Osteoblast (primary cell): ENCODE results near the gene SCN4A. TPM values are rescaled to one million over a fixed set of nuclear protein-coding genes. Genes with fewer than 3 reads are reported as not detected.

Experiments used
- DNase-seq: peaks from one replicate; pipeline ENCODE4 v3.0.0; 2011; ENCODE audit warnings: low spot score, mixed read lengths; ENCODE audit not compliant: insufficient read length; ENCODE audit errors: missing footprints
- H2AFZ ChIP-seq: 2 replicates; pipeline ENCODE4 v1.6.0; 2011; ENCODE audit warnings: mild to moderate bottlenecking, low read length
- H3K27ac ChIP-seq: 2 replicates; pipeline ENCODE4 v1.5.1; 2011; ENCODE audit warnings: mild to moderate bottlenecking, low read depth, low read length, moderate library complexity
- H3K27me3 ChIP-seq: 2 replicates; pipeline ENCODE4 v1.6.0; 2012; ENCODE audit warnings: mild to moderate bottlenecking, control low read depth, inconsistent platforms, low read length, moderate library complexity; ENCODE audit not compliant: insufficient read depth
- H3K36me3 ChIP-seq: 2 replicates; pipeline ENCODE4 v1.5.1; 2011; ENCODE audit warnings: mild to moderate bottlenecking, low read length, control low read depth, moderate library complexity; ENCODE audit not compliant: insufficient read depth
- H3K4me1 ChIP-seq: 2 replicates; pipeline ENCODE4 v1.5.1; 2011; ENCODE audit warnings: mild to moderate bottlenecking, low read length, control low read depth, moderate library complexity; ENCODE audit not compliant: insufficient read depth
- H3K4me2 ChIP-seq: 2 replicates; pipeline ENCODE4 v1.6.0; 2011; ENCODE audit warnings: mild to moderate bottlenecking, low read length; ENCODE audit not compliant: insufficient read depth
- H3K4me3 ChIP-seq: fragments of 200-600 bp; sonication (generic); 3 replicates; pipeline ENCODE4 v1.5.1; 2012; ENCODE audit warnings: mild to moderate bottlenecking, low read length, inconsistent platforms; ENCODE audit not compliant: insufficient read depth
- H3K79me2 ChIP-seq: 2 replicates; pipeline ENCODE4 v1.6.0; 2012; ENCODE audit warnings: mild to moderate bottlenecking, low read length, control low read depth, inconsistent platforms; ENCODE audit not compliant: insufficient read depth
- H3K9me3 ChIP-seq: 2 replicates; pipeline ENCODE4 v1.5.1; 2011; ENCODE audit warnings: low read depth, low read length, control low read depth
- H4K20me1 ChIP-seq: 2 replicates; pipeline ENCODE4 v1.6.0; 2012; ENCODE audit warnings: mild to moderate bottlenecking, low read length, control low read depth; ENCODE audit not compliant: insufficient read depth
- total RNA-seq: library from RNA; depleted of rRNA; stranded (reverse); fragments of >200 nt; gene quantifications from 2 replicates; pipeline ENCODE4 v1.2.3, GENCODE V29; 2012
- TF ChIP-seq, protein P1 (sequence below): IDR thresholded peaks from 2 replicates; pipeline ENCODE4 v1.5.1; 2011; ENCODE audit warnings: mild to moderate bottlenecking, low read depth, low read length, moderate library complexity; ENCODE audit errors: extremely low read depth

Gene SCN4A
- total RNA-seq, 1 donor: not detected

DNA sequence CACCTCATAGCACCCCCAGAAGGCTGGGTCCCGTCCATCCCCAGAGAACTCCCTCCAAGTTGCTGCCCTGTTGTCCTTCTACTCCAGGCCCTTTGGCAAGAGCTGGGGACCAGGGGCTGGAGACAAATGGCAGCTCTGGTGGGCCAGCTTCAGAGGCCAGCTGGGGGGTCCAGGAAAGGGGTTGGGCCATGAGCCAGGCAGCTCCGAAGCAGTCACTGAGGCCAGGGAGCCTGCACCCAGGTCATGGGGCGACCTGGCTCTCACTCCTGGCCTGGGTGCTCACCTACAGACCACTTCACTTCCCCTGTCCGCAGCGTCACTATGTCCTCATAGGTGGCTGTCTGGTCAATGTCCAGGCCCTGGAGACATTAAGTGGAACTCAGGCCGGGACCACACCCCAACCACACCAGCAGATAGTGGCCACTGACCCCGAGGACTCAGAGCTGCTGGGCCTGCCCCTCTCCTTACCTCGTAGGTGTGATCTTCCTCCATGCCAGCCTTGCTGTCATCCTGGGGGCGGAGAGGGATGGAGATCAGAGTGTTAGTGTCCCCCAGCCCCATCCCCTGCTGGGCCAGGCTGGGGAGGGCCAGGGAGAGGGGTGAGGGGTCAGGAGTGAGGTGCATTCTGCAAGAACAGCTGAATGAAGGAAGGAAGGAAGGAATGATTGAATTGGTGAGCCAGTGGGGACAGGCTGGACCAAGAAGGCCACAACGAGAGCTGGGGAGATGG is 43.6 kb downstream of the SCN4A start:
- H3K27ac ChIP-seq: no peak overlapping the region
- no peak overlapping the region for H3K4me2 ChIP-seq
- peaks cover 2% of the 10 kb centered on the region for H3K27me3 ChIP-seq
- no peaks in the 10 kb centered on the region for H3K9me3 ChIP-seq
- no peaks in the 10 kb centered on the region for H3K79me2 ChIP-seq
- H2AFZ ChIP-seq: no peak overlapping the region
- no peak for DNase-seq
- TF ChIP-seq, protein P1, sequence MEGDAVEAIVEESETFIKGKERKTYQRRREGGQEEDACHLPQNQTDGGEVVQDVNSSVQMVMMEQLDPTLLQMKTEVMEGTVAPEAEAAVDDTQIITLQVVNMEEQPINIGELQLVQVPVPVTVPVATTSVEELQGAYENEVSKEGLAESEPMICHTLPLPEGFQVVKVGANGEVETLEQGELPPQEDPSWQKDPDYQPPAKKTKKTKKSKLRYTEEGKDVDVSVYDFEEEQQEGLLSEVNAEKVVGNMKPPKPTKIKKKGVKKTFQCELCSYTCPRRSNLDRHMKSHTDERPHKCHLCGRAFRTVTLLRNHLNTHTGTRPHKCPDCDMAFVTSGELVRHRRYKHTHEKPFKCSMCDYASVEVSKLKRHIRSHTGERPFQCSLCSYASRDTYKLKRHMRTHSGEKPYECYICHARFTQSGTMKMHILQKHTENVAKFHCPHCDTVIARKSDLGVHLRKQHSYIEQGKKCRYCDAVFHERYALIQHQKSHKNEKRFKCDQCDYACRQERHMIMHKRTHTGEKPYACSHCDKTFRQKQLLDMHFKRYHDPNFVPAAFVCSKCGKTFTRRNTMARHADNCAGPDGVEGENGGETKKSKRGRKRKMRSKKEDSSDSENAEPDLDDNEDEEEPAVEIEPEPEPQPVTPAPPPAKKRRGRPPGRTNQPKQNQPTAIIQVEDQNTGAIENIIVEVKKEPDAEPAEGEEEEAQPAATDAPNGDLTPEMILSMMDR: no peak
- H3K36me3 ChIP-seq: no peaks in the 10 kb centered on the region
- no peaks in the 10 kb centered on the region for H3K4me1 ChIP-seq
- H3K4me3 ChIP-seq: no peak overlapping the region
- H4K20me1 ChIP-seq: no peaks in the 10 kb centered on the region

DNA sequence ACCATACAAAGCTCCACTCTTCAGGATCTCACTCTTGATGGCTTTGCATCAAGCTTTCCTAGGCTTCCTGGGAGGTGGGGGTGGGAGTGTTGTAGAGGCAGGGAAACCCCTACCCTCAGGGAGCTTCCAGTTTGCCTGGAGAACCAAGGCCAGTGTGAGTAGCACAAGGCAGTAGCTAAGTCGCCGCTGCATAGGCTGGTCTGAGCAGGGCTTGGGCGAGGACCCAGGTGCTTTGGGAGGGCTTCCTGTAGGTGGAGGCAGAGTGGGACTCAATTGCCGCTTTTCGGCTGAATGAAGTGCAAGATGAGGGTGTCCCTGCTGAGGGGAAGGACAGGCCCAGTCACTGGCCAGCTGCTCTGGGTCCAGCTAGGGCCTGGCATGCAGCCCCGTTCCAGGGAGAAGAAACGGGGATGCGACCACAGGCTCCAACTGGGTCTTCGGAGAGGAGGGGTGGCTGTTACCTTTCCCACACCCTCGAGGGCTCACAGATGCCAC is 44.5 kb downstream of the SCN4A start:
- H3K9me3 ChIP-seq: no peaks in the 10 kb centered on the region
- H3K36me3 ChIP-seq: no peaks in the 10 kb centered on the region
- H4K20me1 ChIP-seq: no peaks in the 10 kb centered on the region
- H3K27me3 ChIP-seq: no peaks in the 10 kb centered on the region
- H3K4me1 ChIP-seq: no peaks in the 10 kb centered on the region
- H2AFZ ChIP-seq: no peak overlapping the region
- no peaks in the 10 kb centered on the region for H3K79me2 ChIP-seq
- H3K27ac ChIP-seq: no peak overlapping the region
- no peak overlapping the region for H3K4me2 ChIP-seq
- H3K4me3 ChIP-seq: no peak overlapping the region
- no peak for DNase-seq
- TF ChIP-seq, protein P1: no peak

DNA sequence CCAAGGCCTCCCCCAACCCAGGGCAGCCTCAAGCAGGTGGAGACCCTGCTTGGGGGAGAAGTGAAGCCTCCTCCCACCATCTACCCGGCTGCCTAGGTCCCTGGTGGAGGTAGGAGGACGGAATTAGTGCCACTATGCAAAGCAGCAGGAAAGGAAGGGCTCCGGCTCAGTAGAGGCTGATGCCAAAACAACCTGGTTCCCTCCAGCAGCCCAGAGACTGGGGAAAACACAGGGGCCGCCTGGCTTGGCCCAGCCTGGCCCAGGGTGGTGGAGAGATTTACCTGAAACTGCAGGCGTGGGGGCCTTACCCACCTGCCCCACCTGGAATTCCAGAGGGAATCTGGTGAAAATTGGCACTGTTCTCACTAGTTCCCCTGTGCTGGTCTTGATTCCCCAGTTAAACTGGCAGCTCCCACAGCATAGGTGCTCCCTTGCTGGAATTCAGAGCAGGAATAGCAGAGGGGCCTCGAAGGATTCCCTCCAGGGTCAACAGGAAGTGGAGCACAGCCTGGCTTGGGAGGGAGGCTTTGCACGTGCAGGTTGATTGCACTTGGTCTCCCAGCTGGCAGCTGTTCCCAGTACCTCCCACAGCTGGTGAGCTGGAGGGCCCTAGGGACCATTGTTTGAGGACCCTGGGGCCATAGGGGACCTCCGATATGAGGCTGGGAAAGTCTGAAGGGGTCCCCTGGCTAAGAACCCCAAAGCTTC is 45.1 kb downstream of the SCN4A start:
- H3K79me2 ChIP-seq: no peaks in the 10 kb centered on the region

More for the DNA sequence above, 45.1 kb downstream of the SCN4A start:
- H2AFZ ChIP-seq: no peak overlapping the region
- H3K27me3 ChIP-seq: no peaks in the 10 kb centered on the region
- no peaks in the 10 kb centered on the region for H3K36me3 ChIP-seq
- peak; percentile 67 for DNase-seq
- H3K27ac ChIP-seq: no peak overlapping the region
- no peak overlapping the region for H3K4me3 ChIP-seq
- H3K4me1 ChIP-seq: no peaks in the 10 kb centered on the region
- H3K4me2 ChIP-seq: no peak overlapping the region
- TF ChIP-seq, protein P1: no peak
- no peaks in the 10 kb centered on the region for H4K20me1 ChIP-seq
- no peaks in the 10 kb centered on the region for H3K9me3 ChIP-seq
